Erythroblast (primary cell): Measurements from ENCODE around the gene PLCB4.

Source experiments
- DNase-seq, 2 experiments: peaks; one replicate each; lab custom pipeline; 2025; lab: John Stamatoyannopoulos, UW
- GATA1 ChIP-seq: IDR thresholded peaks from 2 replicates; pipeline ENCODE4 v1.6.1; 2011; ENCODE audit warnings: low read depth, mild to moderate bottlenecking, control low read depth, low read length, moderate library complexity
- POLR2A ChIP-seq: IDR thresholded peaks from 2 replicates; pipeline ENCODE4 v1.6.1; 2011; ENCODE audit warnings: mild to moderate bottlenecking, low read length

Gene PLCB4

GRCh38 chr20:9068841-9069663, at the start of gene PLCB4:
Gene PLCB4 (plus strand): TSS chr20:9069087. CDS start chr20:9307815, 238,728 bp downstream.
- TF ChIP-seq GATA1 (no peak), POLR2A (no peak)
- peak; percentile 12 to 13 for DNase-seq

- DNase-seq, result no peak
- TF ChIP-seq GATA1 (no peak), POLR2A (no peak)
These were observed 49.1 kb upstream of the PLCB4 start for GRCh38 chr20:9019833-9020232.

- no peak for DNase-seq
- TF ChIP-seq GATA1 (no peak), POLR2A (no peak)
These were observed 47.7 kb upstream of the PLCB4 start for GRCh38 chr20:9021216-9021615.

DNA sequence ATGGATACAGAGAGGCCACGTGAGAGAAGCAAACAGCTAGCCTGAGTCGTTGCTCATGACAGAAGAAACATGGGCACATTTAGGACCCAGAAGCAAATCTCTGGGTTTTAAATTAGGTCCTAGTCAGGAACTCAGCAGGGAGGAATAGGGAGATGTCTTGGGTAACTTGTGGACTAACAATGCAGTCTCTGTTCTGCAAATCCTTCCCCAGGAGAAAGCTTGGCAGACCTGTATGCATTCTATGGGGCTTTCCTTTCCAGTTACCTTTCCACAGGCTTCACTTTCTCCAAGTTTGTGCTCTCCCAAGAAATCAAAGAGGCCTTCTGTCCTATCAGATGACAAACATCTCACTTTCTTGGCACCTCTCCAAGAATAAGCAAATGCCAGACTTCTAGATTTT, 47.2 kb upstream of the PLCB4 start:
- TF ChIP-seq POLR2A, result no peak
- TF ChIP-seq GATA1, result no peak
- no peak for DNase-seq

DNA sequence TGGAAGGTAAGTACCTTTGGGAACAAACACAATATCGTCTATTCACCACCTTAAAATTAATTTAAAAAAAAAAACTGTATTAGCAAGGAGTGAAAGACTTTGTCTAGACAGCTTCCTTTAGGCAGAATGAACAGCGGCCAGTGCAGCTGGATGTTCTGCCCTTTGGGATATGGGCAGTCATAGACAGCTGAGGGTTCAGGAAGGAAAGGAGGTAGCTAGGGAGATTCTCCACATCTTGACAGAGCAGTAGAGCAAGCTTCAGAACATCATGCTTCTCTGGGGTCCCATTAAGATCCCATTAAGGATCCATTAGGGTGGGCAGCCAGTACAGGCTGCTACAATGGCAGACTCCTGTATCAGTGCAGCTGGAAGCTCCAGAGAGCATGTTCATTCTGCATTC, 46.5 kb upstream of the PLCB4 start:
- no peak for DNase-seq
- TF ChIP-seq POLR2A (no peak), GATA1 (no peak)

- no peak for DNase-seq
- TF ChIP-seq GATA1, result no peak
- TF ChIP-seq POLR2A, result no peak
These were observed 44.3 kb upstream of the PLCB4 start for GRCh38 chr20:9024606-9025005.

GRCh38 chr20:9025011-9025410, 43.9 kb upstream of the PLCB4 start:
- no peak for DNase-seq
- TF ChIP-seq GATA1 (no peak), POLR2A (no peak)

- TF ChIP-seq GATA1 (no peak), POLR2A (no peak)
- DNase-seq, result peak in 1 of 2 experiments; percentile 0
These were observed 43.2 kb upstream of the PLCB4 start for GRCh38 chr20:9025643-9026042.

DNA sequence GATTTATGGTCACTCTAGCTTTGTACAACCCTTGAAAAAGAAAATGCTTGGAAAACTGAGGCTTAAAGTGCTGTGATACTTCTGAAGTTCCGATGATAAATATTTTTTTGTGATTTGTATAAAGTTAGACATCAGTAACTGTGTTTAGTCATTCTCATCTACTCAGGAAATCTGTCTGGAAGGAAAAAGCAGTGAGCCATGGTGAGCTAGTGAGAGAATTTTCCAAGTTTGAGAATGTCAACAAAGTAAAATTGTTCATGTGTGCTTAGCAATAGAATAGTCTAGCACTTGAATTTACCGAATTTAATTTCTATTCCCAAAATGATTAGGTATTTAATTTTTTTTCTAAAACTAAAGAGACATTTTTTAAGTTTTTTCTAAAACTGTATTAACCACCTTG, 41.3 kb upstream of the PLCB4 start:
- TF ChIP-seq GATA1 (no peak), POLR2A (no peak)
- DNase-seq, result no peak

GRCh38 chr20:9028419-9028818, 40.5 kb upstream of the PLCB4 start:
- no peak for DNase-seq
- TF ChIP-seq POLR2A (no peak), GATA1 (no peak)

DNA sequence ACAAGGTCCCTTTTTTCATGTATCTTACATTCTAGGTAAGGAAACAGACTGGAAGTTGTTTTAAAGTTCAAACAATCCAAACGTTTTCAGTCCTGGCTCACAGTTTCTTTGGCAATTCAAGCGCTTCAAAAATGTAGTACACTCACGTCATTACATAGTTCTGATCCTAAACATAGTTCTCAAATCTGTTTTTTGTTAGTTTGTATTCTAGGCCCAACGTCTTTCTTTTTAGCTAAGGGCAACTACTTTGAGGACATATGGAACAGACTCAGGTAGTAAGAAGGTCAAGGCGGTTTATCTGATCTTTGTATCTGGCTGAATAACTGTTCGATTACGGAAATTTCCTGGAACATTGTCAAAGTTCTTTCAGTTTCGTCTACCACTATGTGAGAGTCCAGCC, 36.9 kb upstream of the PLCB4 start:
- DNase-seq, result no peak
- TF ChIP-seq GATA1, result no peak
- TF ChIP-seq POLR2A, result no peak

DNA sequence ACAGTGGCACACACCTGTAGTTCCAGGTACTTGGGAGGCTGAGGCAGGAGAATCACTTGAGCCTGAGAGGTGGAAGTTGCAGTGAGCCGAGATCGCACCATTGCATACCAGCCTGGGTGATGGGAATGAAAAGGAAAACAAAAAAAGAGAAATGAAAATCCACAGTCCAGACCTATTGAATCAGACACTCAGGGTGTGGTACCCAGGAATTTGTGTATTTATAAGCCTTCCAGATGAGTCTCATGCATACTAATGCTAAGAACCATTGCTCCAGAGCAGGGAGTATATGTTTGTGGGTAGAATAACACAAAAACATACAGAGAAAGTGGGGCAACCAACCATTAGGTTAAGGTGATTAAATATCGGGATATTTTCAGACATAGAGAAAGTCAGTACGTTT, 36.1 kb upstream of the PLCB4 start:
- no peak for TF ChIP-seq GATA1
- no peak for TF ChIP-seq POLR2A
- DNase-seq, result no peak

GRCh38 chr20:9035126-9035525, 33.8 kb upstream of the PLCB4 start:
- DNase-seq, result no peak

DNA sequence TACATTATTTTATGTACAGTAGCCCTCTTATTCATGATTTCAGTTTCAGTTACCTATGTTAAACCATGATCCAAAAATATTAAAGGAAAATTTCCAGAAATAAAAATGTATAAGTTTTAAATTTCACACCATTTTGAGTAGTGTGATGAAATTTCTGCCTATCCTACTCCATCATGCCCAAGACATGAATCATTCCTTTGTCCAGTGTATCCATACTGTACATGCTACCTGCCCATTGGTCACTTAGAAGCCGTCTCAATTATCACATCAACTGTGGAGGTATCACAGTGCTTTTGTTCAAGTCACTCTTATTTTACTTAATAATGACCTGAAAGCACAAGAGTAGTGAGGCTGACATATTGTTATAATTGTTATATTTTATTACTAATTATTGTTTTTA, 32.3 kb upstream of the PLCB4 start:
- TF ChIP-seq POLR2A (no peak), GATA1 (no peak)
- DNase-seq, result no peak

More at GRCh38 chr20:9035126-9035525, 33.8 kb upstream of the PLCB4 start:
- no peak for TF ChIP-seq GATA1
- TF ChIP-seq POLR2A, result no peak
